Pancreas (tissue), 10 donors: ENCODE measurements around the gene LINS1. TPM values are rescaled to one million over a fixed set of nuclear protein-coding genes. Genes with fewer than 3 reads are reported as not detected.

ENCODE experiments used
- ATAC-seq, 4 donors: fragments of 200-7000 bp; cut with Tn5 transposase; one replicate each; pipeline versions ENCODE4 v1.8.0 to v1.9.1; 2020; ENCODE audit warnings: mild to moderate bottlenecking in 4 of 4, moderate library complexity in 4 of 4
- DNase-seq, 6 donors: peaks; one replicate each; pipeline ENCODE4 v3.0.0-alpha.2; 2020
- FAIRE-seq: peaks from 2 replicates; lab custom pipeline; 2012; peaks lifted over from hg19 to GRCh38; lab: Jason Lieb, UNC
- H3K27ac ChIP-seq, 4 donors: fragments of 200-600 bp; sonication (generic); 1 replicate in 3 of 4; 2 replicates in 1 of 4; pipeline versions ENCODE4 v1.5.0 to v1.8.0; 2020
- H3K27me3 ChIP-seq, 4 donors: fragments of 200-600 bp; one replicate each; pipeline ENCODE4 v1.8.0; 2021
- H3K36me3 ChIP-seq, 3 donors: fragments of 200-600 bp; sonication (generic) in 1 of 3; one replicate each; pipeline versions ENCODE4 v1.5.0 to v1.8.0; 2020 to 2021
- H3K4me1 ChIP-seq, 3 donors: fragments of 200-600 bp; one replicate each; pipeline ENCODE4 v1.8.0; 2021
- H3K4me3 ChIP-seq, 4 donors: fragments of 200-600 bp; sonication (generic) in 2 of 4; one replicate each; pipeline versions ENCODE4 v1.5.0 to v1.8.0; 2020 to 2021
- H3K9me3 ChIP-seq, 4 donors: fragments of 200-600 bp; one replicate each; pipeline ENCODE4 v1.8.0; 2021
- CTCF ChIP-seq, 4 donors: fragments of 200-600 bp; sonication (generic) in 3 of 4; IDR thresholded peaks; one replicate each; pipeline versions ENCODE4 v1.5.0 to v1.8.0; 2021; ENCODE audit warnings: antibody characterized with exemption in 4 of 4
- WGBS, 2 donors: extraction: QIAGEN DNeasy Blood & Tissue Kit; methylation state at CpG; one replicate each; pipeline ENCODE4 v1.1.7; 2013; 5-methylcytosine and 5-hydroxymethylcytosine counted together
- intact Hi-C, 3 donors: fragments of 100-400 bp; cut with DNase I; formaldehyde crosslinking; loops; one replicate each; pipeline versions ENCODE4 v1.11.1 to v1.14.2; 2022
- polyA plus RNA-seq, 2 donors: library from polyadenylated mRNA; stranded (reverse); fragments of 200-250 nt; gene quantifications; one replicate each; pipeline ENCODE4 v1.2.3, GENCODE V29; 2013
- total RNA-seq, 6 donors: library from RNA; stranded (reverse); fragmentation: NEBNext Ultra II Directional in 4 of 6; extraction: Animal tissue kit (Norgen Biotek cat#: 25700) in 4 of 6; gene quantifications; one replicate each; pipeline versions ENCODE4 v1.2.1 to v1.2.4, GENCODE V29; 2021 to 2023
- donor health status: healthy with polysubstance abuse.
- donor health status: DM: no; HTN: no; CAD: no; lungs with moderate emphysema.
- donor health status: DM: no; HTN: no; CAD: no.
- donor health status: control.
- donor health status: control.
- donor health status: Bipolar disorder and iron deficiency.
- donor health status: DM: yes; HTN: yes; CAD: no.
- donor health status: DM: no; HTN: no; CAD: no.
- donor health status: DM: no; HTN: no; CAD: no.
- donor health status: DM: yes; HTN: yes; CAD: no.

LINS1 gene
- total and polyA plus RNA-seq, 8 donors, result 3.0 to 9.1 (median 4.6) TPM

GRCh38 chr15:100627789-100628395, 25.9 kb upstream of the LINS1 start:
- Histone ChIP-seq H3K36me3 (peaks cover 0 to 14% (median 0%) of the 10 kb centered on the region in 3 donors), H3K9me3 (no peaks in the 10 kb centered on the region), H3K27ac (no peak overlapping the region), H3K4me3 (no peak overlapping the region), H3K4me1 (no peaks in the 10 kb centered on the region), H3K27me3 (no peaks in the 10 kb centered on the region)
- peak; percentile 89 to 99 (median 94) for ATAC-seq
- WGBS, 2 donors, result 19% methylated on average over 6 of the region's 6 CpGs
- intact Hi-C loops, result loop anchor here in 2 of 3 donors (5.0 to 10.0 kb wide), 2 partner anchors 247 to 374 kb away; partner anchors contain the start of gene ALDH1A3 (in 1 of the 2)
- TF ChIP-seq CTCF (IDR thresholded peaks at IDR 0.05), result peak; percentile 72 to 78 (median 74)
- peak in 4 of 6 donors; percentile 32 to 78 (median 42) for DNase-seq
- FAIRE-seq, result peak; percentile 72

- no peak for ATAC-seq
- no peak for DNase-seq
- no peak for TF ChIP-seq CTCF (IDR thresholded peaks at IDR 0.05)
- Histone ChIP-seq H3K4me1 (no peaks in the 10 kb centered on the region), H3K27me3 (no peaks in the 10 kb centered on the region), H3K9me3 (no peaks in the 10 kb centered on the region), H3K27ac (no peak overlapping the region), H3K4me3 (no peak overlapping the region), H3K36me3 (peaks cover 0 to 6% (median 0%) of the 10 kb centered on the region in 3 donors)
- intact Hi-C loops, result loop anchor here in 1 of 3 donors (10.0 kb wide), 1 partner anchor 252 kb away; the partner anchor contains the start of gene ALDH1A3
- WGBS, 2 donors, result 92 to 94% methylated on average over 5 of the region's 5 CpGs
- no peak for FAIRE-seq
Observed at GRCh38 chr15:100623301-100623700, 21.3 kb upstream of the LINS1 start.

- no peaks in the 10 kb centered on the region for H3K4me1 ChIP-seq
- H3K9me3 ChIP-seq, result no peaks in the 10 kb centered on the region
- peaks cover 0 to 28% (median 6%) of the 10 kb centered on the region in 3 donors for H3K36me3 ChIP-seq
- ATAC-seq (no peak), FAIRE-seq (no peak), DNase-seq (no peak)
- 67 to 70% methylated on average over 2 of the region's 2 CpGs for WGBS, 2 donors
- no peak overlapping the region for H3K4me3 ChIP-seq
- TF ChIP-seq CTCF (IDR thresholded peaks at IDR 0.05), result no peak
- no peak overlapping the region for H3K27ac ChIP-seq
- intact Hi-C loops, result no loop called here
- no peaks in the 10 kb centered on the region for H3K27me3 ChIP-seq
Observed at GRCh38 chr15:100616700-100617099, 14.7 kb upstream of the LINS1 start.

- H3K4me3 ChIP-seq, result no peak overlapping the region
- no peak for FAIRE-seq
- DNase-seq, result no peak
- no peaks in the 10 kb centered on the region for H3K4me1 ChIP-seq
- no peaks in the 10 kb centered on the region for H3K9me3 ChIP-seq
- WGBS, 2 donors, result 23 to 33% methylated on average over 5 of the region's 5 CpGs
- no peak overlapping the region for H3K27ac ChIP-seq
- ATAC-seq, result no peak
- H3K27me3 ChIP-seq, result no peaks in the 10 kb centered on the region
- intact Hi-C loops, result no loop called here
- H3K36me3 ChIP-seq, result peaks cover 0 to 29% (median 6%) of the 10 kb centered on the region in 3 donors
- TF ChIP-seq CTCF (IDR thresholded peaks at IDR 0.05), result no peak
Observed at GRCh38 chr15:100615801-100616200, 13.8 kb upstream of the LINS1 start.

- no peaks in the 10 kb centered on the region for H3K27me3 ChIP-seq
- peaks cover 0 to 29% (median 6%) of the 10 kb centered on the region in 3 donors for H3K36me3 ChIP-seq
- FAIRE-seq (no peak), DNase-seq (no peak), ATAC-seq (no peak)
- H3K4me3 ChIP-seq, result no peak overlapping the region
- intact Hi-C loops, result no loop called here
- H3K4me1 ChIP-seq, result no peaks in the 10 kb centered on the region
- no peak overlapping the region for H3K27ac ChIP-seq
- no peak for TF ChIP-seq CTCF (IDR thresholded peaks at IDR 0.05)
- 94 to 99% methylated on average over 4 of the region's 4 CpGs for WGBS, 2 donors
- no peaks in the 10 kb centered on the region for H3K9me3 ChIP-seq
Observed at GRCh38 chr15:100614918-100615317, 12.9 kb upstream of the LINS1 start.
